HG03280 (cell line): Measurements from ENCODE around the gene RSPRY1.

ENCODE experiments used
- ATAC-seq: cut with Tn5 transposase; IDR thresholded peaks from one replicate; pipeline ENCODE4 v1.9.1; 2021; ENCODE audit warnings: mild to moderate bottlenecking, moderate library complexity; ENCODE audit not compliant: unreplicated experiment

RSPRY1 gene

GRCh38 chr16:57216968-57217367 lies 30.8 kb downstream of the RSPRY1 start:
- ATAC-seq = no peak

DNA sequence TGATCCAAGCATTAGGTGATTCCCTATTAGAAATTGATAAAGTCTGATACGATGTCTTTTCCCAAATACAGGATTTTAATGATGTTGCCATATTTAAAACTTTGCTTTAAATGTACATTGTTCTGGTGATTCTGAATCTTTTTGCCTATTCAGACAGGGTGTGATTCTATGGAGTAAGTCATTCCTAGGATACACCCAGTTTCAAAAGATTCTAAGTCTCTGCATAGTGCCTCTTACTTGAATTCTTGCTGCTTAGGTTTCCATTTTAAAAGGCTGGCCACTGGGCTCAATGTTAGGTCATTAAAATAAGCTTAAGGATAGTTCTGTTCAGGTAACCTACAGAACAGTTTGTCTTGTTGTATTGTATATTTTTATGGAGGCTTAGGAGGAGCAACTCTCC lies 36.9 kb downstream of the RSPRY1 start:
- ATAC-seq = no peak

- ATAC-seq = no peak
Observed at GRCh38 chr16:57224651-57225335, 38.7 kb downstream of the RSPRY1 start.

DNA sequence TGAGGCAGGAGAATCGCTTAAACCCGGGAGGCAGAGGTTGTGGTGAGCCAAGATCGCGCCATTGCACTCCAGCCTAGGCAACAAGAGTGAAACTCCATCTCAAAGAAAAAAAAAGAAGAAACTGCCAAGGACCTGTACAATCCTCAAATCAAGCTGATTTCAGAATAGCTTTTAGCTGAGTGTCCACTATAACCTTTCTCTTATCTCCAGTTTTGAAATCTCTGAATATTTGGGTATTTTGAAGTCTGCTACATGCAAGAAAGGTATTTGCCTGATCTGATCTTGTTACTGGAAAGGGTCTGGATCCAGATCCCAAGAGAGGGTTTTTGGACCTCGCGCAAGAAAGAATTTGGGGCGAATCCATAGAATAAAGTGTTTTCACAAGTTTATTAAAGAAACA lies 39.8 kb downstream of the RSPRY1 start:
- no peak for ATAC-seq

GRCh38 chr16:57226701-57227621 lies 40.8 kb downstream of the RSPRY1 start:
- no peak for ATAC-seq

DNA sequence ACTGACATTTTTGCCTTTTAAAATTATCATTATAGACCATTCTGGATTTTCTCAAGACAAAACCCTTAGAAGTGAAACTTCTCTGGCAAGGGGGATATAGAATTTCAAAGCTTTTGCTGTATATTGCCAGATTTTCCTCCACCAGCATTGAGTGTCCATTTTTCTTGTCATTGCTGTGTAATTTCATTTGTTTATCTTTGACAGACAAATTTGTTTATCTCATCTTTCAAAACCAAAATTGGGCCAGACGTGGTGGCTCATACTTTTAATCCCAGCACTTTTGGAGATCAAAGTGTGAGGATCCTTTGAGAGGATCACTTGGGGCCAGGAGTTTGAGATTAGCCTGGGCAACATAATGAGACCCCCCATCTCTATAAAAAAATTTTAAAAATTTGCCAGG lies 43.0 kb downstream of the RSPRY1 start:
- ATAC-seq = no peak

- no peak for ATAC-seq
Observed at GRCh38 chr16:57231821-57232350, 45.8 kb downstream of the RSPRY1 start.

DNA sequence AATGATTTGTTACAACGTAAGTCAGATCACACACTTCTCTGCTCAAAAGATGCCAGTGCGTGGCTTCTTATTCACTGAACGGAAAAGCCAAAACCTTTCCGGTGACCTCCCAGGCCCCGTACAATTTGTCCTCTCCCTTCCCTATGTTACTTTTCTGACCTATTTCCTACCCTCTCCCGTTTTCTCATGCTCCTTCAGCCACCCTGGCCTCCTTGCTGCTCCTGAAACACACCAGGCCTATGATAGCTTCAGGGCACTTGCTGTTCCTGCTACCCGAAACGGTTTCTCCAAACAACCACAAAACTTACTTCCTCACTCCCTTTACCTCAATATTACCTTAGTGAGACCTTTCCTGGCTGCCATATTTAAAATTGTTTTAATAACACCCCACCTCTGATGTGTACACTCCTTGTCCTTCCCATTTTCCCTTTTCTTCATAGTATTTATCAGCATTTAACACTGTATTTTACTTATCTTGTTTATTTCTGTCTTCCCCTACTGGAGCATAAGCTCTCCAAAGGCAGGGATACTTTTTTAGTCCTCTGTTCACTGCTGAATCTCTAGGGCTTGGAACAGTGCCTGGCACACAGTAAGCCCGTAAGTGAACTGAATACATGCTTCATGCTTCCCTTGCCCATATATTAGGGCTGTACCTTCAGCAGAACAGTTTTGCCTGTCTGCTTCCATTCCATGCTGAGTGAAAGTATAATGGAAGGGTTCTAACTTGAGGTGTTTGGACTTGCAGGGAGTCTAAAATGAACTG lies 48.0 kb downstream of the RSPRY1 start:
- ATAC-seq = no peak

GRCh38 chr16:57234707-57235092 lies 48.6 kb downstream of the RSPRY1 start:
- ATAC-seq = no peak

GRCh38 chr16:57235128-57236021 lies 49.2 kb downstream of the RSPRY1 start:
- ATAC-seq = no peak

- no peak for ATAC-seq
Observed at GRCh38 chr16:57236022-57236350, 49.9 kb downstream of the RSPRY1 start.

DNA sequence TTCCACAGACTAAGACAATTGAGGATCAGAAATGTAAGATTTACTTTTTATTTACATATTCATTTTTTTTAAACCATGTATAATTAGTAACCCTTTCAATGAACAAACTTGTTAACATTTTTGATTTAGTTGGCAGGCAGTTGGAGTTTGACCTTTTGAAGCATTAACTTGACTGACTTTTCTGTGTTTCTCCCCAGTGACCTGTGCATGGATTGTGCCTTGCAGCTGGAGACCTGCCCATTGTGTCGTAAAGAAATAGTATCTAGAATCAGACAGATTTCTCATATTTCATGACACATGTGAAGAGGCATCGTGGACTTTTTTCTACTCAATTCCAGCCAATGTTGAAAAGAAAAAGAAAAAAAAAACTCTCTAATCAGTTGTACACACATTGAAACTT lies 52.6 kb downstream of the RSPRY1 start:
- ATAC-seq = no peak

DNA sequence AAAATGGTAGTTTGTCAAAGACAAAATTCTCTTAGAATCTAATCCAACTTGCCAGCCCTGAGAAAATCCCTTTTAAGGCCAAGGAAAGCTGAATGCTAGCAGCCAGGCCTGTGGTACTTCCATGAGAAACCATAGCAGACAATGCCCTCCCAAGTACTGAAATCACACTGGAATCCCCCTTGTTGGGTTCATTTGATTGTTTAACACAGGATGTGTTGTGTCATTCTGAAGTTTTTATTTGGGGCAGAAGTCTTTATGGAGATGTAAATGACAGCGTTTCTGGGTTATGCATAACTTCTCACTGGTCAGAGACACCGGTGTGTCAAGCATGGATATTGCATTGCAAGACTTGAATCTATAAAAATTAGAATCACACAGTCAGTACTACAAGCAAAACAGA lies 53.0 kb downstream of the RSPRY1 start:
- ATAC-seq = no peak

DNA sequence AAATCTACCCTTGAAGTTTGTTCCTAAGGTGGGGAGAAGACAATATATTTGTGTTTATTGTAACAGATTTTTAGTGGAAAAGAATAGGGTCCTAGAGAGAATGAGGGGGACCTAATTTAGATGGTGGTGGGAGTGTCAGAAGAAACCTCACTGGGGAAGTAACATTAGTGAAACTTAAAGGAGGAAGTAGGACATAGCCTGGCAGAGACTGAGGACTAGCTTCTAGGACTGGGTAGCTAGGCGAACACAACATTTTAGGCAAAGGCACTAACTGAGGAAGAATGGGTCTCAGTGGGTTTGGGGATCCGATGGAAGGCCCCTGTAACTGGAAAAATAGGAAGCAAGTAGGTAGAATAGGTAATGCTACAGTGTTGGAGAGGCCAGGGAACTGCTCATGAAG lies 54.7 kb downstream of the RSPRY1 start:
- ATAC-seq = no peak

GRCh38 chr16:57242650-57243049 lies 56.5 kb downstream of the RSPRY1 start:
- no peak for ATAC-seq

DNA sequence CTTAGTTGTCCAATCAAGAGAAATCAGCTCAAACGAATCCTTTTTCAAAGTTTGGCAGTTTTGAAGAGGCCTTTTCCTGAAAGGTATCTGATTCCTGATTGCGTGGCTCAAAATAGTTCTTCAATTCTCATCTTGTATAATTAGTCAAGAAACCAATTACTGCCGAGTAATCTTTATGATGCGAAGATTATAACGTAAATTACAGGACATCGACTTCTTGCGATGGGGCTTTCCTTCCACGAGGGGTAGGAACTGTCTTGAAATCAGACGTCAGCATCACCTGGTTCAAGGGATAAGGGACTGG lies 58.3 kb downstream of the RSPRY1 start:
- peak; percentile 15 for ATAC-seq

- peak; percentile 95 for ATAC-seq
Observed at GRCh38 chr16:57244767-57245471, 58.8 kb downstream of the RSPRY1 start, which contains the start of gene ARL2BP. ARL2BP (plus strand) TSS chr16:57245259; CDS start chr16:57245368, 109 bp downstream.

DNA sequence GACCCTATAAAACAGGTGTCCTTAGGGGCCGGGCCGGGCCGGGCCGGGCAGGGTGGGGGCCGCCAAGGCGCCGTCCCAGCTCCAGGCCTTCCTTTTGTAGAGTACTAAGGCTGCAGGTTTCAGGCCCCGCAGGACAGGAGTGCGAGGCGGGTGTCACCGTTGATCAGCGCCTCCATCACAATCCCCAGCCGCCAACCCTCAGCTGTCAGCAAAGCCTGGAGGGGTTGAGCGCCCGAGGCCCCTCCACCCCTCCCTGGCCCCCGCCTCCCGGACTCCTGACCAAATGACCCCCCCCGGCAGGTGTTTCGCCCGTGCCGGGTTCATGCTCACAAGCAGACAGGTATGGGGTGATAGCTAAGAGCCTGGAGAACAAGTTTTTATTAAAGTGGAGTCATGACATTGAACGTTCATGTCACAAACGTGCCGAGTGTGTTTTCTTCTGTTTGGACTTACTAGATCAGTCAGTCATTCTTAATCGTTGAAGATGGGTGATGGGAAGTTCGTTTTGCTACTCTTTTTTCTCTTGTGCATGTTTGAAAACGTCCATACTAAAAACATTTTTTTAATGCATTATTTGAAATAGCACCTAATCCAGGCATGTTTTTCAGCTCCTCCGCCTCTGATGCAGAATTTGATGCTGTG lies 59.5 kb downstream of the RSPRY1 start:
- peak; percentile 27 for ATAC-seq

DNA sequence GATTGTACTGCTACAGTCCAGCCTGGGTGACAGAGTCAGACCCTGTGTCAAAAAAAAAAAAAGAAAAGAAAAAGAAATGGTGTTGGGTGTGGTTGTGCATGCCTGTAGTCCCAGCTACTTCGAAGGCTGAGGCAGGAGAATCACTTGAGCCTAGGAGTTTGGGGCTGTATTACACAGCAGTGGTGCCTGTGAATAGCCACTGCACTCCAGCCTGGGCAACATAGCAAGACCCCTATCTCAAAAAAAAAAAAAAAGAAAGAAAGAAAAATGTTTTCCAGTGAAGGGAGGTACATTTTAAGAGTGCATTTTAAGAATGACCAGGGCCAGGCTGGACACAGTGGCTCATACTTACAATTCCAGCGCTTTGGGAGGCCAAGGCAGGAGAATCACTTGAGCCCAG lies 65.2 kb downstream of the RSPRY1 start:
- ATAC-seq = no peak
